ENCODE data around the gene CDON.

DNA sequence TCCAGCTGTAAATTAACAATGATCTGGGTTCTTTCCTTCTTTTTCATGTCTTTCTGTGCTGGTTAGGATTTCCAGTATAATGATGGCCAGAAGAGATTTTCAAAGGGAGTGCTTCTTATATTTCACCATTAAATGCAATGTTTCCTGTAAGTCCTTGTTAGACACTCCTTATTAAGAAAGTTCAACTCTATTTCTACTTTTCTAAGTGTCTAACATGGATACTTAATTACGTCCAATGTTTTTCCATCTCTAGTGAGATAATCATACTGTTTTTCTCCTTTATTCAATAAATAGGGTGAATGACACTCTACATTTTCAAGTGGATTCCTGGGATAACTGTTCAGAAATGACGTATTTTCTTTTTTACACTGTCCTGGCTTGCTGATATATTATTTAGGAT, 49.8 kb downstream of the CDON start:
- TF ChIP-seq ZNF614 (CRISPR knock-in tag; IDR thresholded peaks at IDR 0.05; ENCODE audit: borderline replicate concordance) = no peak
- TF ChIP-seq ZNF564 (CRISPR knock-in tag; IDR thresholded peaks at IDR 0.05) = no peak
- no peak for TF ChIP-seq CCDC6 (CRISPR knock-in tag; IDR thresholded peaks at IDR 0.05)
- TF ChIP-seq POLR2A (IDR thresholded peaks at IDR 0.05; ENCODE audit: insufficient read depth in 1 of 2, low read depth in 2 of 2, low read length in 2 of 2) = no peak
- TF ChIP-seq ZNF644 (CRISPR knock-in tag; IDR thresholded peaks at IDR 0.05; ENCODE audit: low read depth) = no peak
- no peak for TF ChIP-seq TAF1 (CRISPR knock-in tag; IDR thresholded peaks at IDR 0.05)
- no peak for TF ChIP-seq ZBTB21 (CRISPR knock-in tag; IDR thresholded peaks at IDR 0.05)
- no peak for TF ChIP-seq POLR2G (IDR thresholded peaks at IDR 0.05; ENCODE audit: low read depth, low read length)
- no peak for TF ChIP-seq ZNF230 (CRISPR knock-in tag; IDR thresholded peaks at IDR 0.05)
- TF ChIP-seq, protein P1, sequence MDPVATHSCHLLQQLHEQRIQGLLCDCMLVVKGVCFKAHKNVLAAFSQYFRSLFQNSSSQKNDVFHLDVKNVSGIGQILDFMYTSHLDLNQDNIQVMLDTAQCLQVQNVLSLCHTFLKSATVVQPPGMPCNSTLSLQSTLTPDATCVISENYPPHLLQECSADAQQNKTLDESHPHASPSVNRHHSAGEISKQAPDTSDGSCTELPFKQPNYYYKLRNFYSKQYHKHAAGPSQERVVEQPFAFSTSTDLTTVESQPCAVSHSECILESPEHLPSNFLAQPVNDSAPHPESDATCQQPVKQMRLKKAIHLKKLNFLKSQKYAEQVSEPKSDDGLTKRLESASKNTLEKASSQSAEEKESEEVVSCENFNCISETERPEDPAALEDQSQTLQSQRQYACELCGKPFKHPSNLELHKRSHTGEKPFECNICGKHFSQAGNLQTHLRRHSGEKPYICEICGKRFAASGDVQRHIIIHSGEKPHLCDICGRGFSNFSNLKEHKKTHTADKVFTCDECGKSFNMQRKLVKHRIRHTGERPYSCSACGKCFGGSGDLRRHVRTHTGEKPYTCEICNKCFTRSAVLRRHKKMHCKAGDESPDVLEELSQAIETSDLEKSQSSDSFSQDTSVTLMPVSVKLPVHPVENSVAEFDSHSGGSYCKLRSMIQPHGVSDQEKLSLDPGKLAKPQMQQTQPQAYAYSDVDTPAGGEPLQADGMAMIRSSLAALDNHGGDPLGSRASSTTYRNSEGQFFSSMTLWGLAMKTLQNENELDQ (CRISPR knock-in tag; IDR thresholded peaks at IDR 0.05; ENCODE audit: borderline replicate concordance) = no peak
- TF ChIP-seq, protein P2, sequence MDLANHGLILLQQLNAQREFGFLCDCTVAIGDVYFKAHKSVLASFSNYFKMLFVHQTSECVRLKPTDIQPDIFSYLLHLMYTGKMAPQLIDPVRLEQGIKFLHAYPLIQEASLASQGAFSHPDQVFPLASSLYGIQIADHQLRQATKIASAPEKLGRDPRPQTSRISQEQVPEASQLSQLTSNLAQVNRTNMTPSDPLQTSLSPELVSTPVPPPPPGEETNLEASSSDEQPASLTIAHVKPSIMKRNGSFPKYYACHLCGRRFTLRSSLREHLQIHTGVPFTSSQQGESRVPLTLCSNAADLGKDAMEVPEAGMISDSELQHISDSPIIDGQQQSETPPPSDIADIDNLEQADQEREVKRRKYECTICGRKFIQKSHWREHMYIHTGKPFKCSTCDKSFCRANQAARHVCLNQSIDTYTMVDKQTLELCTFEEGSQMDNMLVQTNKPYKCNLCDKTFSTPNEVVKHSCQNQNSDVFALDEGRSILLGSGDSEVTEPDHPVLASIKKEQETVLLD (CRISPR knock-in tag; IDR thresholded peaks at IDR 0.05; ENCODE audit: low read depth) = no peak
- TF ChIP-seq MTF1 (CRISPR knock-in tag; IDR thresholded peaks at IDR 0.05) = no peak

All from HepG2 (cell line).